Mesodermal cell (in vitro differentiated cells): ENCODE data around the gene KIF23.
A peak's percentile ranks its signal among the peaks of the same experiment; 100 is the strongest.

Experiments used
- H3K27ac ChIP-seq: 2 replicates; pipeline ENCODE4 v1.7.0; 2013; ENCODE audit warnings: mild to moderate bottlenecking, low read depth, low read length, moderate library complexity; ENCODE audit not compliant: severe bottlenecking
- H3K36me3 ChIP-seq: 2 replicates; pipeline ENCODE4 v1.7.1; 2013; ENCODE audit warnings: mild to moderate bottlenecking, low read length, moderate library complexity; ENCODE audit not compliant: control insufficient read depth, insufficient read depth
- H3K4me1 ChIP-seq: one replicate; pipeline ENCODE4 v1.7.1; 2013; ENCODE audit warnings: mild to moderate bottlenecking, low read length; ENCODE audit not compliant: insufficient read depth, control insufficient read depth, poor library complexity, severe bottlenecking
- H3K4me3 ChIP-seq: 2 replicates; pipeline ENCODE4 v1.7.0; 2013; ENCODE audit warnings: low read length, control low read depth, mild to moderate bottlenecking; ENCODE audit not compliant: insufficient read depth, poor library complexity, severe bottlenecking; ENCODE audit errors: extremely low read depth
- H3K9me3 ChIP-seq: 2 replicates; pipeline ENCODE4 v1.7.1; 2013; ENCODE audit warnings: mild to moderate bottlenecking, low read length, moderate library complexity; ENCODE audit not compliant: control insufficient read depth
- WGBS, 2 experiments: methylation state at CpG; one replicate each; pipeline ENCODE4 v1.1.5; 2013; ENCODE audit warnings: missing lambda C conversion rate in 2 of 2; ENCODE audit not compliant: insufficient coverage in 2 of 2; 5-methylcytosine and 5-hydroxymethylcytosine counted together

Gene KIF23

DNA sequence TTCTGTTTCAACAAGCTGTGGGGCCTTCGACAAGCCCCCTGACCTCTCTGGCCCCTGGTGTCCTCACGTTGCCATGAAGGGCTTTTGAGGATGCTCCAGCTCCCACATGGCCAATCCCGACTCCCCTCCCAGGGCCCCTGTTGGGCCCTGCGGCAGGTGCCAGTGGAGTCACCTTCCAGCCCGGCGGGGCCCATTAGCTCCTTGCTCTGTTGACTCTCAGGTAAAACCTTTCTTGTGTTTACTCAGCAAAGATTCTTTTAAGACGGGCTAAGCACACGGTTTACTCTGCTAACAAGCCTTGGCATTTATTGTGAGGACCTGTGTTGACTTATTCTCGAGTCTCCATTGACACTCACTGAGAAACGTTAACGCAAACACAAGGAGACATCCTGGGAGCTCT is 53.5 kb downstream of the KIF23 start:
- peaks cover 34% of the 10 kb centered on the region for H3K4me1 ChIP-seq
- 86 to 89% methylated on average over 11 of the region's 11 CpGs for WGBS, 2 experiments
- H3K27ac ChIP-seq: no peak overlapping the region

GRCh38 chr15:69468241-69469121 is 54.3 kb downstream of the KIF23 start:
- peaks cover 30% of the 10 kb centered on the region for H3K4me1 ChIP-seq
- no peak overlapping the region for H3K4me3 ChIP-seq
- peak overlapping the region; percentile 24 for H3K27ac ChIP-seq
- no peaks in the 10 kb centered on the region for H3K36me3 ChIP-seq
- WGBS, 2 experiments: 91% methylated on average over 14 to 15 of the region's 19 CpGs
- no peaks in the 10 kb centered on the region for H3K9me3 ChIP-seq

More for the DNA sequence above, 53.5 kb downstream of the KIF23 start:
- H3K4me3 ChIP-seq: no peak overlapping the region
- no peaks in the 10 kb centered on the region for H3K36me3 ChIP-seq
- no peaks in the 10 kb centered on the region for H3K9me3 ChIP-seq

DNA sequence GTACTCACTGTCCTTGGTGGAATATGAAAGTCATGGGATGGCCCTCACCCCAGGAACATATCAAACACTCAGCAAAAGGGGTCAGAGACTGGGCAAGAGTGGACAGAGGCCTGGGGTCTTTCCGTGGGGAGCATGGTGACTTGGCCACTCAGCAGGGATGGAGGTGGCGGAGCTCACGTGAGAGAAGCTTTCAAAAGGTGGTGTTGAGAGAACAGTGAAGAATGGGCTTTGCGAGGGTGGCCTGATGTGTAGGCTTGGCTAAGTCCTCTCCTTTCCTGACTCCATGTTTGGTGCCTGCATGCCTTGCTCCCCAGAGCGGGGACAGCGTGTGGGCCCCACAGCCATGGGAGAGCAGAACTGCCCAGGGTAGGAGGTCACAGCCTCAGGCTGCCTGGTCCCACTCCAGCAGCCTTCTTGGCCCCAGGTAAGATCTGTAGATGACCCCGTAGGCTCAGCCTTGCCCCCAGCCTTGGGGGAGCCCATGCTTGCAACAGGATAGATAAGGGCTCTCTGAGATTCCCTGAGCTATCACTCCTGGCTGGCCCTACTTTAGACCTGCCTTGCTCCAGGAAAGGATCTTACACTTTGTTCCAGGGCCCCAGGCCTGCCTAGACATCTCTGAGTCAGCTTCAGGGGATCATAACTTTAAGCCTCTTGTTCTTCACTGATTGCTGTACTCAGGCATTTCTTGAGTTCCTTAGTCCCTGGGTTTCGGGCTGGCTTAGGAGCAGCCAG is 55.5 kb downstream of the KIF23 start:
- peaks cover 38% of the 10 kb centered on the region for H3K4me1 ChIP-seq
- no peak overlapping the region for H3K4me3 ChIP-seq
- no peaks in the 10 kb centered on the region for H3K9me3 ChIP-seq
- no peaks in the 10 kb centered on the region for H3K36me3 ChIP-seq
- WGBS, 2 experiments: 95 to 98% methylated on average over 6 to 7 of the region's 8 CpGs
- peak overlapping the region; percentile 53 for H3K27ac ChIP-seq

GRCh38 chr15:69472046-69472445 is 57.9 kb downstream of the KIF23 start:
- Histone ChIP-seq H3K9me3 (no peaks in the 10 kb centered on the region), H3K27ac (no peak overlapping the region), H3K36me3 (no peaks in the 10 kb centered on the region), H3K4me1 (peaks cover 33% of the 10 kb centered on the region), H3K4me3 (no peak overlapping the region)
- 94 to 98% methylated on average over 4 of the region's 5 CpGs for WGBS, 2 experiments

- Histone ChIP-seq H3K4me3 (no peak overlapping the region), H3K9me3 (no peaks in the 10 kb centered on the region), H3K27ac (no peak overlapping the region), H3K4me1 (peaks cover 30% of the 10 kb centered on the region), H3K36me3 (no peaks in the 10 kb centered on the region)
- WGBS, 2 experiments: 56 to 92% methylated on average over 1 to 2 of the region's 6 CpGs
Observed at GRCh38 chr15:69472562-69472961, 58.4 kb downstream of the KIF23 start.

DNA sequence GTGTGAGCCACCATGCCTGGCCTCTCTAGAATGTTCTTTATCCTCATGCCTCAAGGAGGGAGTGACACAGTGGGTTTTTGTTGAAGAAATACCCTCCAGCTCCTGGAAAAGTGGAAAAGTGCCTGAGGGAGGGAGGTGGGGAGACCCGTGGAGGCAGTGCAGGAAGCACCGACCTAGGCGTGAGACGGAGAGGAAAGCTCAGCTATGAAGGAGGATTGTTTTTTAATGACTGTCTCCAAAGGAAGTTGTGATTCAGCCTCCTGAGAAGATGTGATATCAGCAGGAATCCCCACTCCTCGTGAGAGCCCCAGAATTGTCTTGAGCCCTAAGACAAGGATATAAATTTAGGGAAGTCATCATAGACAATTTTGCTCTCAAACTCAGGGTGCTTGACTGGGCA is 60.1 kb downstream of the KIF23 start:
- no peaks in the 10 kb centered on the region for H3K36me3 ChIP-seq
- peaks cover 14% of the 10 kb centered on the region for H3K4me1 ChIP-seq
- H3K9me3 ChIP-seq: no peaks in the 10 kb centered on the region
- 54 to 83% methylated on average over 4 of the region's 5 CpGs for WGBS, 2 experiments
- H3K27ac ChIP-seq: no peak overlapping the region
- H3K4me3 ChIP-seq: no peak overlapping the region

DNA sequence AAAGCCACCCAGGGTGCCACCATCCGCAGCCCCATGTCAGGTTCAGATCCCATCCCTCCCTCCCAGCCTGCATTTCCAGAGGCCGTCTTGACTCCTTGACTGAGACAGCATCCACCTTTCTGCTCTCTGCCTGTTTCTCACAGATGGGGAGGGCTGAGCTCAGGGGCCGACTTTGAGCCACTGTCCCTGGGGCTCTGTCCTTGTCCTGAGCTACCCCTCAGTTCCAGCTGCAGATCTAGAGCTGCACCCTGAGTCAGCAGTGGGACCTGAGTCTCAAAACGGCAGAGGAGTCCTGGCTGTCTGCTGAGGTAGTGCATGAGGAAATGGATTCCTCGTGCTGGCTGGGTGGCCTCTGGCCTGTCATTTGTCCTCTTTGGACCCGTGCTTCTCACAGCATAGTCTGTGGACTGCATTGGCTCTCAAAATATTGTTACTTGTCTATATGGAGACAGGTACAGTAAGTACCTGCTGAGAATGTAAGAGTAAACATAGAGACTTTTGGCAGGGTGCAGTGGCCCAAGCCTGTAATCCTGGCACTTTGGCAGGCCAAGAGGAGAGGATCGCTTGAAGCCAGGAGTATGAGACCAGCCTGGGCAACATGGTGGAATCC is 60.8 kb downstream of the KIF23 start:
- WGBS, 2 experiments: 70 to 80% methylated on average over 5 to 7 of the region's 7 CpGs
- peaks cover 9% of the 10 kb centered on the region for H3K4me1 ChIP-seq
- H3K27ac ChIP-seq: no peak overlapping the region
- no peak overlapping the region for H3K4me3 ChIP-seq
- H3K9me3 ChIP-seq: peaks cover 6% of the 10 kb centered on the region
- no peaks in the 10 kb centered on the region for H3K36me3 ChIP-seq

GRCh38 chr15:69475769-69476358 is 61.7 kb downstream of the KIF23 start:
- Histone ChIP-seq H3K27ac (no peak overlapping the region), H3K4me1 (peaks cover 9% of the 10 kb centered on the region), H3K36me3 (no peaks in the 10 kb centered on the region), H3K9me3 (peaks cover 12% of the 10 kb centered on the region), H3K4me3 (no peak overlapping the region)
- WGBS, 2 experiments: 41 to 93% methylated on average over 4 to 6 of the region's 8 CpGs

DNA sequence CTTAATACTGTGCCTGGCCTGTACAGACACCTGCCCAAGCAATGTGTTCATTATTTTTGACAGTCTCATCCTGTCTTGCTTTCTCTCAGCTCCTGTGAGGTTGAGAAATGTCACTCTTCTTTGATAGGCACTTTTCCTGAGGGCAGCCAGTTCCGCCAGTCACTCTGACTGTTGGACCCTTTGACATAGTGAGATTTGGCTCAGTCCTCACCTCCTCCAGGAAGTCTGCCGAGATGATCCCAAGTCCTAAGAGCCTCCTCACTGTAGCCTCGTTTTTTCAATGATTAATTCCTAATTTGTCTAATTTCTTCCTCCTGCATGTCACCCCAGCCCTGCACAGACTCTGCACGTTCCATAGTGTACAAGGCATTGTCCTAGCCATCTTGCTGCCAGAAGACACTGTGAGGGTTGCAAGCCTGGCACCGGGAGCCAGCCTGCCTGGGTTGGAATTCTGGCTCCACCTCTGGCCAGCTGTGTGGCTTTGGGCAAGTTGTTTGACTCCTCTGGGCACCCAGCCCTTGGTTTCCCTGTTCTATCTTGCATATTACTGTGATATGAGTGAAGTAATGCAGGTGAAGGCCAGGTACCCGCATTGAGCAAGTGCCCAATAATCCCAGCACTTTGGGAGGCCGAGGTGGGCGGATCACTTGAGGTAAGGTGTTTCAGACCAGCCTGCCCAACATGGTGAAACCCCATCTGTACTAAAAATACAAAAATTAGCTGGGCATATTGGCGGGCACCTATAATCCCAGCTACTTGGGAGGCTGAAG is 62.7 kb downstream of the KIF23 start:
- Histone ChIP-seq H3K4me3 (no peak overlapping the region), H3K27ac (no peak overlapping the region), H3K4me1 (peaks cover 9% of the 10 kb centered on the region), H3K36me3 (no peaks in the 10 kb centered on the region), H3K9me3 (peaks cover 12% of the 10 kb centered on the region)
- 83 to 86% methylated on average over 6 to 7 of the region's 9 CpGs for WGBS, 2 experiments

GRCh38 chr15:69478259-69478781 is 64.2 kb downstream of the KIF23 start:
- Histone ChIP-seq H3K36me3 (no peaks in the 10 kb centered on the region), H3K4me1 (peaks cover 9% of the 10 kb centered on the region), H3K27ac (no peak overlapping the region), H3K9me3 (peaks cover 12% of the 10 kb centered on the region), H3K4me3 (no peak overlapping the region)
- WGBS, 2 experiments: 35 to 36% methylated on average over 10 to 12 of the region's 13 CpGs
